ENCODE results near the gene APOF. TPM values are rescaled to one million over a fixed set of nuclear protein-coding genes. Genes with fewer than 3 reads are reported as not detected.

APOF gene
- total RNA-seq, 1 donor from 2014 or later = not detected

DNA sequence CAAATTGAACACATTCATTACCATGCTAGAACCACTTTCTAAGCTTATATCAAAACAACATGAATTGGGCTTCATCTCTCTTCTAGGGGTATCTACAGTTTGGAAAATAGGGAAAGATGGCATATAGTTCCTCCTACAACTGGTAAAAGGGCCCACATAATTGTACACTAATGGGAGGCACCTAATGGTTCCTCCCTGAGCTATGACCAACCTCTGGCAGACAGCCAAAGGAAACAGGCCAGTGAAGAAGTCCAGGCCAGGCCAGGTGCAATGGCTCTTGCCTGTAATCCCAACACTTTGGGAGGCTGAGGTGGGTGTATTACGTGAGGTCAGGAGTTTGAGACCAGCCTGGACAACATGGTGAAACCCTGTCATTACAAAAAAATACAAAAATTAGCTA, 23.2 kb upstream of the APOF start:
- TF ChIP-seq, protein P1, sequence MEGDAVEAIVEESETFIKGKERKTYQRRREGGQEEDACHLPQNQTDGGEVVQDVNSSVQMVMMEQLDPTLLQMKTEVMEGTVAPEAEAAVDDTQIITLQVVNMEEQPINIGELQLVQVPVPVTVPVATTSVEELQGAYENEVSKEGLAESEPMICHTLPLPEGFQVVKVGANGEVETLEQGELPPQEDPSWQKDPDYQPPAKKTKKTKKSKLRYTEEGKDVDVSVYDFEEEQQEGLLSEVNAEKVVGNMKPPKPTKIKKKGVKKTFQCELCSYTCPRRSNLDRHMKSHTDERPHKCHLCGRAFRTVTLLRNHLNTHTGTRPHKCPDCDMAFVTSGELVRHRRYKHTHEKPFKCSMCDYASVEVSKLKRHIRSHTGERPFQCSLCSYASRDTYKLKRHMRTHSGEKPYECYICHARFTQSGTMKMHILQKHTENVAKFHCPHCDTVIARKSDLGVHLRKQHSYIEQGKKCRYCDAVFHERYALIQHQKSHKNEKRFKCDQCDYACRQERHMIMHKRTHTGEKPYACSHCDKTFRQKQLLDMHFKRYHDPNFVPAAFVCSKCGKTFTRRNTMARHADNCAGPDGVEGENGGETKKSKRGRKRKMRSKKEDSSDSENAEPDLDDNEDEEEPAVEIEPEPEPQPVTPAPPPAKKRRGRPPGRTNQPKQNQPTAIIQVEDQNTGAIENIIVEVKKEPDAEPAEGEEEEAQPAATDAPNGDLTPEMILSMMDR (IDR thresholded peaks at IDR 0.05) = no peak
- Mint-ChIP-seq H3K9me3 (ENCODE audit: unreplicated experiment) (no peaks in the 10 kb centered on the region), H3K4me1 (ENCODE audit: unreplicated experiment) (peaks cover 32% of the 10 kb centered on the region), H3K36me3 (ENCODE audit: unreplicated experiment) (no peaks in the 10 kb centered on the region), H3K27ac (ENCODE audit: unreplicated experiment) (no peak overlapping the region), H3K27me3 (ENCODE audit: unreplicated experiment) (peaks cover 4% of the 10 kb centered on the region), H3K4me3 (ENCODE audit: unreplicated experiment) (no peak overlapping the region)
- DNase-seq (ENCODE audit: extremely low spot score, unreplicated experiment) = no peak

DNA sequence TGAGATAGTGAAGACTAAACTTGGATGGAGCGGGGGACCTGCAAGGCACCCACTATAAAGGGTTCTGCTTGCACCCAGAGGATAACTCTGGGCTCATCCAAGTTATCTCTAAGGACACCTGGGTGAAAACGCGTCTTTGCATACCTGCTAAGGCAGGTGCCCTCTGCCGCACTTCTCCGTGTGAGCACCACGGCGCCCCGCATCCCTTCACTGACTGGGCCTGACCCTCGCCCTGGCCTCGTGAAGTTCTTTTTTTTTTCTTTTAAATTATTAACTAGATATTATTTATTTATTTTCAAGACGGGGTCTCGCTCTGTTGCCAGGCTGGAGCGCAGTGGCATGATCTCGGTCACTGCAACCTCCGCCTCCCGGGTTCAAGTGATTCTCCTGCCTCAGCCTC, 20.0 kb upstream of the APOF start:
- no peak for DNase-seq (ENCODE audit: extremely low spot score, unreplicated experiment)
- TF ChIP-seq, protein P1 (IDR thresholded peaks at IDR 0.05) = no peak
- Mint-ChIP-seq H3K36me3 (ENCODE audit: unreplicated experiment) (no peaks in the 10 kb centered on the region), H3K4me3 (ENCODE audit: unreplicated experiment) (no peak overlapping the region), H3K27ac (ENCODE audit: unreplicated experiment) (no peak overlapping the region), H3K4me1 (ENCODE audit: unreplicated experiment) (peaks cover 19% of the 10 kb centered on the region), H3K9me3 (ENCODE audit: unreplicated experiment) (no peaks in the 10 kb centered on the region), H3K27me3 (ENCODE audit: unreplicated experiment) (peaks cover 7% of the 10 kb centered on the region)

DNA sequence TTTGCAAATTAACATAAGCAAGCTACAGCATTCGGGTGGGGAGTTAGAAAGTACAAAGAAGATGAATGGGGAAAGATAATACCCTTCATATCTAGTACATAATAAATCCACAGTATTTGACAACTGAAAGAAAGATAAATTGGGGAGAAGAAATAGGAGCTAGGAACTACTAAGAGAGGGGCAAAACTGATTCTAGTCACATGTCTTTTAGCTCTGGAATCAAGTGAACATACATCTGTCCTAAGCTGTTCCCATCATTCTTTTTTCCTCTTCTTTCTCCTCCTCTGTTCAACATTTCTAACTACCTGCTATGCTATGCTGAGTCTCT, 15.3 kb upstream of the APOF start:
- peaks cover 11% of the 10 kb centered on the region for H3K27me3 Mint-ChIP-seq (ENCODE audit: unreplicated experiment)
- no peaks in the 10 kb centered on the region for H3K9me3 Mint-ChIP-seq (ENCODE audit: unreplicated experiment)
- no peak for DNase-seq (ENCODE audit: extremely low spot score, unreplicated experiment)
- no peak overlapping the region for H3K27ac Mint-ChIP-seq (ENCODE audit: unreplicated experiment)
- H3K36me3 Mint-ChIP-seq (ENCODE audit: unreplicated experiment) = no peaks in the 10 kb centered on the region
- H3K4me1 Mint-ChIP-seq (ENCODE audit: unreplicated experiment) = no peaks in the 10 kb centered on the region
- TF ChIP-seq, protein P1 (IDR thresholded peaks at IDR 0.05) = no peak
- no peak overlapping the region for H3K4me3 Mint-ChIP-seq (ENCODE audit: unreplicated experiment)

DNA sequence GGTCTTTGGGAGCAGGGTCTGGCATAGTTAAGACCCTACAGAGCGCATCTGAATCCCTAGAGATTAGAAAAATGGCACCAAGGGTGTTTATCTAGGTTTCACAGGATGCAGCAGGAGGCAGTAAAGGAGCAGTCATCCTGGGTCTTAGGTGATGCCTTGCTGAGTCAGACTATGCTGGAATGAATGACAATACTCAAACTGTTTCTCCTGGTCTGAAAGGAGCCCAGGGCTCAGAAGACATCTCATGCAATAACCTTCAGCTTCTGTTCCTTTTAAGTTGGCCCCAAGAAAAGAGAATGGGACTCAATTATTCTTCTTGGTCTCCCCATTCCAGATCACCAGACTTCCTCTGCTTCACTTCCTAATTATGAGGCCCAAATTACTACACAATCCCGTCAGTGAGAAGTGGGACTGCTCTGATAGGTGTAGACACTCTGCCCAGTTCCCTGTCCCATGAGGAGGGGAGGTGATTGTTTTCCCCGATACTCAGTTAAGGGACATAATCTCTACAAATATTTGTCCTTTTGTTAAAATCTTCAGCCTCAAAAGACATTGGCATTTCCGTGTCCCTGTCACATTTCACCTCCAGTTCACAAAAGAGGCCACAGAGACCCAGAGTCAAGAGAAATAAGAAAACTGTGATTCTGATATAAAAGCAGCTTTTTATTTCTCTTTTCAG, 14.8 kb upstream of the APOF start:
- no peak overlapping the region for H3K4me3 Mint-ChIP-seq (ENCODE audit: unreplicated experiment)
- no peak for DNase-seq (ENCODE audit: extremely low spot score, unreplicated experiment)
- H3K36me3 Mint-ChIP-seq (ENCODE audit: unreplicated experiment) = no peaks in the 10 kb centered on the region
- no peak overlapping the region for H3K27ac Mint-ChIP-seq (ENCODE audit: unreplicated experiment)
- H3K4me1 Mint-ChIP-seq (ENCODE audit: unreplicated experiment) = no peaks in the 10 kb centered on the region
- TF ChIP-seq, protein P1 (IDR thresholded peaks at IDR 0.05) = no peak
- peaks cover 15% of the 10 kb centered on the region for H3K27me3 Mint-ChIP-seq (ENCODE audit: unreplicated experiment)
- no peaks in the 10 kb centered on the region for H3K9me3 Mint-ChIP-seq (ENCODE audit: unreplicated experiment)

DNA sequence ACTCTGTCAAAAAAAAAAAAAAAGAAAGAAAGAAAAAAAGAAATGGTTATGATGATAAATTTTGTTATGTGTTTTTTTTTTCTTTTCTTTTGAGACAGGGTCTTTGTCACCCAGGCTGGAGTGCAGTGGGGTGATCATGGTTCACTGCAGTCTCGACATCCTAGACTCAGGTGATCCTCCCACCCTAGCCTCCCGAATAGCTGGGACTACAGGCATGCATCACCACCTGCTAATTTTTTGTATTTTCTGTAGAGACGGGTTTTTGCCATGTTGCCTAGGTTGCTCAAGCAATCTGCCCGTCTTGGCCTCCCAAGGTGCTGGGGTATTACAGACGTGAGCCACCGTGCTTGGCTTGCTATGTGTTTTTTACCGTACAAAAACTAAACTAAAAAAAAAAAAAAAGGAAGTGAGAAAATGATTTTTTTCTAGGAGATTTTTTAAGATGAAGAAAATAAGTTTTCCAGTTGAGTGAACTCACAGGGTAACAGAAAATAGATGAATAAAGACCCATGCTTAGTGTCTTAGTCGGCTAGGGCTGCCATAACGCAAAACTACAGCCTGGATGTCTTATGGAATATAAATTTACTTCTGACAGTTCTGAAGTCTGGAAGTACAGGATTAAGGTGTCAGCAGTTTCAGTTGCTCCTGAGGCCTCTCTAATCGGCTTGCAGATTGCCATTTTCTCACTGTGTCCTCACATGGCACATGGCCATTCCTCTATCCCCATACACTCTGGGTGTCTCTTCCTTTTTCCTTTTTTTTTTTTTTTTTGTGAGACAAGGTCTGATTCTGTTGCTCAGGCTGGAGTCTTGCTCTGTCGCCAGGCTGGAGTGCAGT, 13.2 kb upstream of the APOF start:
- DNase-seq (ENCODE audit: extremely low spot score, unreplicated experiment) = no peak
- Mint-ChIP-seq H3K27ac (ENCODE audit: unreplicated experiment) (no peak overlapping the region), H3K4me3 (ENCODE audit: unreplicated experiment) (no peak overlapping the region), H3K4me1 (ENCODE audit: unreplicated experiment) (no peaks in the 10 kb centered on the region), H3K9me3 (ENCODE audit: unreplicated experiment) (no peaks in the 10 kb centered on the region), H3K36me3 (ENCODE audit: unreplicated experiment) (no peaks in the 10 kb centered on the region), H3K27me3 (ENCODE audit: unreplicated experiment) (peaks cover 22% of the 10 kb centered on the region)
- TF ChIP-seq, protein P1 (IDR thresholded peaks at IDR 0.05) = no peak
